Mesodermal cell (in vitro differentiated cells): ENCODE data around the gene CACNB2.
"Not testable (repeated sequence)": the region's sequence is repeated elsewhere in the genome, so short reads cannot be mapped to it uniquely, and the experiment has no call there.

ENCODE experiments used
- H3K27ac ChIP-seq: 2 replicates; pipeline ENCODE4 v1.7.0; 2013; ENCODE audit warnings: mild to moderate bottlenecking, low read depth, low read length, moderate library complexity; ENCODE audit not compliant: severe bottlenecking
- H3K36me3 ChIP-seq: 2 replicates; pipeline ENCODE4 v1.7.1; 2013; ENCODE audit warnings: mild to moderate bottlenecking, low read length, moderate library complexity; ENCODE audit not compliant: control insufficient read depth, insufficient read depth
- H3K4me1 ChIP-seq: one replicate; pipeline ENCODE4 v1.7.1; 2013; ENCODE audit warnings: mild to moderate bottlenecking, low read length; ENCODE audit not compliant: insufficient read depth, control insufficient read depth, poor library complexity, severe bottlenecking
- H3K4me3 ChIP-seq: 2 replicates; pipeline ENCODE4 v1.7.0; 2013; ENCODE audit warnings: low read length, control low read depth, mild to moderate bottlenecking; ENCODE audit not compliant: insufficient read depth, poor library complexity, severe bottlenecking; ENCODE audit errors: extremely low read depth
- H3K9me3 ChIP-seq: 2 replicates; pipeline ENCODE4 v1.7.1; 2013; ENCODE audit warnings: mild to moderate bottlenecking, low read length, moderate library complexity; ENCODE audit not compliant: control insufficient read depth
- WGBS, 2 experiments: methylation state at CpG; one replicate each; pipeline ENCODE4 v1.1.5; 2013; ENCODE audit warnings: missing lambda C conversion rate in 2 of 2; ENCODE audit not compliant: insufficient coverage in 2 of 2; 5-methylcytosine and 5-hydroxymethylcytosine counted together

Gene CACNB2

GRCh38 chr10:18582803-18583202 is 442.6 kb downstream of the CACNB2 start:
- Histone ChIP-seq H3K4me3 (no peak overlapping the region), H3K9me3 (peaks cover 10% of the 10 kb centered on the region), H3K36me3 (peaks cover 68% of the 10 kb centered on the region), H3K27ac (no peak overlapping the region), H3K4me1 (peaks cover 7% of the 10 kb centered on the region)
- WGBS, 2 experiments: 92% methylated on average over 2 of the region's 3 CpGs; no CpG with 5 or more reads in 1 of the 2 experiments

- Histone ChIP-seq H3K9me3 (peaks cover under 1% of the 10 kb centered on the region), H3K27ac (no peak overlapping the region), H3K4me1 (peaks cover 7% of the 10 kb centered on the region), H3K4me3 (no peak overlapping the region), H3K36me3 (peaks cover 63% of the 10 kb centered on the region)
- WGBS, 2 experiments: 62 to 85% methylated on average over 3 to 4 of the region's 5 CpGs
Measured at GRCh38 chr10:18583575-18584270, 443.5 kb downstream of the CACNB2 start.

- H3K4me3 ChIP-seq, H3K27ac ChIP-seq, H3K9me3 ChIP-seq, H3K4me1 ChIP-seq: not testable (repeated sequence)
- H3K36me3 ChIP-seq: peaks cover 36% of the 10 kb centered on the region
- WGBS, 2 experiments: 90 to 95% methylated on average over 10 of the region's 10 CpGs
Measured at GRCh38 chr10:18586637-18587036, 446.4 kb downstream of the CACNB2 start.

GRCh38 chr10:18591141-18591540 is 450.9 kb downstream of the CACNB2 start:
- H3K4me1 ChIP-seq, H3K27ac ChIP-seq, H3K9me3 ChIP-seq, H3K4me3 ChIP-seq: not testable (repeated sequence)
- H3K36me3 ChIP-seq: peaks cover 24% of the 10 kb centered on the region
- 100% methylated on average over 1 of the region's 1 CpG for WGBS, 2 experiments
